PC-3 (cell line): ENCODE data around the gene PIMREG.

Experiments
- EZH2 ChIP-seq: fragments of 300-600 bp; sonication (generic); IDR thresholded peaks from one replicate; pipeline ENCODE4 v1.6.1; 2017; ENCODE audit warnings: antibody characterized with exemption, mild to moderate bottlenecking, low read length; ENCODE audit not compliant: unreplicated experiment
- TF ChIP-seq, protein P1 (sequence below): fragments of 300-600 bp; sonication (generic); conservative IDR thresholded peaks from 2 replicates; pipeline ENCODE4 v1.5.1; 2017; ENCODE audit warnings: antibody characterized with exemption, low read depth, mild to moderate bottlenecking, low read length

DNA sequence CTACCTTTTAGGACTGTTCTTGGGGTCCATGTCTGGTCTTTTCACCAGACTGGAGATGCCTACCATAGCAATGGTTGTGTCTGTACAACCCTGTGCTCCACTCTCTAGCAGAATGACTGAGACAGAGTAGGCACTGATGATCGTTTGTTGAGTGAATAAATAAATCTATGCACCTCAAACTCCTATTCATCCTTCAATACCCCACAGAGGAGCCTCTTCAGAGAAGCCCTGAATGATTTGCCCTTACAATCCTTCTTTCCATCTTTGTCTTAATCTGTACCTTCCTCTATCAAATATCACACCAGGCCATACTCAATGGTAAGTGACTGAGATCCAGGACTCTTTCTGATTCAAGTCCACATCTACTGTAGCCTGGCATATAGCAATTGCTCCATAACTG, 23.3 kb downstream of the PIMREG start:
- TF ChIP-seq, protein P1, sequence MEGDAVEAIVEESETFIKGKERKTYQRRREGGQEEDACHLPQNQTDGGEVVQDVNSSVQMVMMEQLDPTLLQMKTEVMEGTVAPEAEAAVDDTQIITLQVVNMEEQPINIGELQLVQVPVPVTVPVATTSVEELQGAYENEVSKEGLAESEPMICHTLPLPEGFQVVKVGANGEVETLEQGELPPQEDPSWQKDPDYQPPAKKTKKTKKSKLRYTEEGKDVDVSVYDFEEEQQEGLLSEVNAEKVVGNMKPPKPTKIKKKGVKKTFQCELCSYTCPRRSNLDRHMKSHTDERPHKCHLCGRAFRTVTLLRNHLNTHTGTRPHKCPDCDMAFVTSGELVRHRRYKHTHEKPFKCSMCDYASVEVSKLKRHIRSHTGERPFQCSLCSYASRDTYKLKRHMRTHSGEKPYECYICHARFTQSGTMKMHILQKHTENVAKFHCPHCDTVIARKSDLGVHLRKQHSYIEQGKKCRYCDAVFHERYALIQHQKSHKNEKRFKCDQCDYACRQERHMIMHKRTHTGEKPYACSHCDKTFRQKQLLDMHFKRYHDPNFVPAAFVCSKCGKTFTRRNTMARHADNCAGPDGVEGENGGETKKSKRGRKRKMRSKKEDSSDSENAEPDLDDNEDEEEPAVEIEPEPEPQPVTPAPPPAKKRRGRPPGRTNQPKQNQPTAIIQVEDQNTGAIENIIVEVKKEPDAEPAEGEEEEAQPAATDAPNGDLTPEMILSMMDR: no peak
- TF ChIP-seq EZH2: no peak
